KOPT-K1 (cell line): ENCODE results near the gene JADE2.

Experiments used
- H3K27ac ChIP-seq: fragments of 200-600 bp; sonication (generic); 2 replicates; pipeline ENCODE4 v1.5.1; 2016; ENCODE audit warnings: antibody characterized with exemption, mild to moderate bottlenecking, low read depth, low read length; ENCODE audit not compliant: poor library complexity, severe bottlenecking
- H3K36me3 ChIP-seq: fragments of 200-600 bp; sonication (generic); 2 replicates; pipeline ENCODE4 v1.5.1; 2017; ENCODE audit warnings: antibody characterized with exemption, mild to moderate bottlenecking, low read length, moderate library complexity; ENCODE audit not compliant: insufficient read depth
- H3K9me3 ChIP-seq: fragments of 200-600 bp; sonication (generic); 2 replicates; pipeline ENCODE4 v1.5.1; 2017; ENCODE audit warnings: antibody characterized with exemption, low read length, mild to moderate bottlenecking; ENCODE audit not compliant: insufficient read depth, poor library complexity, severe bottlenecking

JADE2 gene

DNA sequence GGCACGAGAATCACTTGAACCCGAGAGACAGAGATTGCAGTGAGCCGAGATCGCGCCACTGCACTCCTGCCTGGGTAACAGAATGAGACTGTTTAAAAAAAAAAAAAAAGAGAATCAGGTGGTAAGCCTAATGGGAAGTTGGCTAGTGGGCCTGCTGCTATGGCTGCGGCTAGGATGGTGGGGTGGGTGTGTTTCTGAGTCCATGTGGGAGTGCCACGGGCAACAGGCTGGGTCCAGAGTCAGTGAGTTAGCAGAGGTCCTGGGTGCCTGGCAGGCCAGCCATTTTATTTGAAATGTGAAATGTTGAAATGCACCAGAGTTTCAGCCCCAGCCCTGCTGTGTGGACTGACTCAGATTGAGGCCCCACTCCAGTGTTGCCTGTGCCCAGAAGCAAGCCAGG is 37.8 kb downstream of the JADE2 start:
- peaks cover 99% of the 10 kb centered on the region for H3K36me3 ChIP-seq
- no peak overlapping the region for H3K27ac ChIP-seq
- H3K9me3 ChIP-seq: no peaks in the 10 kb centered on the region

DNA sequence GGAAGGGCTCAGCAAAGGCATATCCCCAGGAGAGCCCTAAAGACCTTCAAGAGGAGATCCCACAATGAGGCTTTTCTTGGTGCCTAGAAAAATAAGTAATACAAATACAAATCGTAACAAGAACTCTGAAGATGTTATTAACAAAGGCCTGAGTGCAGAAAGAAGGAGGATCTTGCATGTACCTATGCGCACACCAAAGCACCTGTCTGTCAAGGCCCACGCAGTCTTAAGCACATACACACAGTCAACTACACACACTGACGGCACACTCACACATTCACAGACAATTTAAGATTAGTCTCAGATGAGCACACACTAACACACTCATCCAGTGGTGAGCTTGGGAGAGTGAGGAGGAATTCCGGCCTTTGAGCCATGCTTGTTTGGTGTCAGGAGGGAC is 38.5 kb downstream of the JADE2 start:
- H3K9me3 ChIP-seq: no peaks in the 10 kb centered on the region
- peaks cover 100% of the 10 kb centered on the region for H3K36me3 ChIP-seq
- H3K27ac ChIP-seq: no peak overlapping the region

- no peaks in the 10 kb centered on the region for H3K9me3 ChIP-seq
- no peak overlapping the region for H3K27ac ChIP-seq
- peaks cover 100% of the 10 kb centered on the region for H3K36me3 ChIP-seq
Observed at GRCh38 chr5:134564396-134564795, 38.9 kb downstream of the JADE2 start.

GRCh38 chr5:134565791-134566740 is 40.6 kb downstream of the JADE2 start:
- Histone ChIP-seq H3K36me3 (peaks cover 100% of the 10 kb centered on the region), H3K9me3 (no peaks in the 10 kb centered on the region), H3K27ac (no peak overlapping the region)

- H3K9me3 ChIP-seq: no peaks in the 10 kb centered on the region
- peaks cover 100% of the 10 kb centered on the region for H3K36me3 ChIP-seq
- H3K27ac ChIP-seq: no peak overlapping the region
Observed at GRCh38 chr5:134566741-134567221, 41.3 kb downstream of the JADE2 start.

DNA sequence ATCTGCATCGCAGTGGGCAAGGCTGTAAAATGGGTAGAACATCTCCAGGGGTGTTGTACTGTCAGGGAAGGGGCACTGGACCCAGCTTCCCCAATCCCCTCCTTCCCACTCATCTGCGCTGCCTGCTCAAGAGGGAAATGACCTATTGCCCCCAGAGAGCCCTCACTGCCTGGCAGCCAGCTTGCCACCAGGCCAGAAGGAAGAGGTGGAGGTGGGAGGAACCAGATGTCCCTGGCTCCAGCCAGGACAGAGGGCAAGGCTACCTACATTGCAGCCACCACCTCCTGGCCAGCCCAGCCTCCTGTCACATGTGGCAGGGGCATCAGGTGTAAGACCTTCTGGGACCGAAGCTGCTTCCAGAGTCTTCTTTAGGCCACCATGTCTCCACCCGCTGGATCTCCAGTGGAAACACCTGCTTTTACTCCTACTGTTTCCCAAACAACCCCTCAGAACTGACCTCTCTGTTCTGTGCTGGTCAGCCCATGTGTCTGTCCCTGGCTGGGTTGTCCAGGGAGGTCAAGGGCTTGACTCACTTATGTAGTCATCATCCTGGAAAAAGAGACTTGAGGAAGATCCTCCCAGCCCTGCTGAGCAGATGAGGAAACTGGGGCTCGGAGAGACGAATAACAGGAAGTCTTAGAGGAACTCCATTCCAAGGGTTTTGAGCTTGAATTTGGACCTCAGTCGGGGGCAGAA is 42.3 kb downstream of the JADE2 start:
- H3K27ac ChIP-seq: no peak overlapping the region
- no peaks in the 10 kb centered on the region for H3K9me3 ChIP-seq
- peaks cover 100% of the 10 kb centered on the region for H3K36me3 ChIP-seq

- Histone ChIP-seq H3K36me3 (peaks cover 100% of the 10 kb centered on the region), H3K9me3 (no peaks in the 10 kb centered on the region), H3K27ac (no peak overlapping the region)
Observed at GRCh38 chr5:134568337-134568700, 42.8 kb downstream of the JADE2 start.

DNA sequence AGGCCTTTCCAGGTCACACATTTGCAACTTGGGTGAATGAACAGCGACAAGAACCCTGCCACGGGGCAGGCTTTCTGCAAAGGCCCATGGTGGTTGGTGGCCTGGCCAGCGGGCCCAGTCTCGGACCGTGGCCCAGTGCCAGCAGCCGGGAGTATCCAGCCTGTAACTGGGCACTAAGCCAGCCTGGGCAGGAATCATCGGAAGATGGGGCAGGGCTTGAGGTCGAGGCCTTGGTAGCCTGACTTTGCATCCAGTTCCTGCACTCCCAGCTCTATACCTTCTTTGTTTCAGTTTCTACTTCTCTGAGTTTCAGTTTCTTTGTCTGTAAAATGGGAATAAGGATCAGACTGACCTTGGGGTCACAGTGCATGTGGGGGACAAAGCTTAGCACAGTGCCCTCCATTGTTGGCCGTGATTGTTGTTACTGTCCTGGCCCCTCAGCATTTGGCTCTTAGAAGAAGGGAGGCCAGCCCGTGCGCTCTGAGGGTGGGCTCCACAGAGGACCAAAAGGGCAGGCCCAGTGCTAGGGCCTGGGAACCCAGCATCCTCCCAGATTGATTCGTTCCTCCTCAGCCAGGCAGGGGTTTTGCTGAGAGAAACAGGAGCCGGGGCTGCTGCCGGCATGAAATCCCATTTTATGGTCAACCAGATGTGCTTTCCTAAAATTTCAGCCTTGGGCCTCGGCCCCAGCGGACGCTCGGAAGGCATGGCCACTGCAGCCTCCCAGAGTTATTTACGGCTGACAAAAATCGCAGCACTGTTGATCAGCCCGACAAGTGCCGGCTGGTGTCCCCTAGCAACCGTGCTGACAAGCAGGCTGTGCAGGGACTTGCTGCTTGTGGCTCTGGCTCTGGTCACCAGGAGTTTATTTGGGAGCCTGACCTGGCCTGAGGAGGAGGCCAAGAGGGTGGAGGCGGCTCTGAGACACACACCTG is 43.6 kb downstream of the JADE2 start:
- Histone ChIP-seq H3K36me3 (peaks cover 100% of the 10 kb centered on the region), H3K27ac (no peak overlapping the region)

DNA sequence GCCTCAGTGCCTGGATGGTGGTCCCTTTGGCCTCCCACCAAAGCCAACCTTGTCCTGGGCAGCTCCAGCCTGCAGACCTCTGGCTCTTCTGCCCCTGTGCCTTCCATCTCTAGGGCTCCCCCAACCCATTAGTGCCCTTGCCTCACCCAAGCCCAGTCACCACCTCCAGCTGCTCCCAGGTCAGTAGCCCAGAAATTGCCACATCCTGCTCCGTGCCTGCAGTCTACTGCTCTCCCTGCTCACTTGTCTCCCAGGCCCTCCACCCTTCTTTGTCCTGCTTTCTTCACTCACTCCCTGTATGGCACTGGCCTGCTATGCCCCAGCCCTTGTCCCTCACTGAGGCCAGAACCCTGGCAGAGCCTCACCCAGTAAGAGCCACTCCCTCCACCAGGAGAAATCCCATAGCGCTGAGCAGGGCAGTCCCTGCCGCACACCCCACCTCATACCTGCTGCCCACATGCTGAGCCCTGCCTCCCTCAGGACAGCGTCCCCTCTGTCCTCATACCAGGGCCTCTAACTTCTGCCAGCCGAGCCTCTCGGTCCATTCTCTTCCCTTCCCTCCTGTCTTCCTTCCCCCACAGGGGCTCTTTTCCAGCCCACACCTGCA is 44.4 kb downstream of the JADE2 start:
- no peak overlapping the region for H3K27ac ChIP-seq
- no peaks in the 10 kb centered on the region for H3K9me3 ChIP-seq
- peaks cover 100% of the 10 kb centered on the region for H3K36me3 ChIP-seq

More for the DNA sequence above, 43.6 kb downstream of the JADE2 start:
- no peaks in the 10 kb centered on the region for H3K9me3 ChIP-seq

- peaks cover 100% of the 10 kb centered on the region for H3K36me3 ChIP-seq
- H3K27ac ChIP-seq: no peak overlapping the region
- no peaks in the 10 kb centered on the region for H3K9me3 ChIP-seq
Observed at GRCh38 chr5:134570365-134570758, 44.9 kb downstream of the JADE2 start.

GRCh38 chr5:134570886-134571285 is 45.4 kb downstream of the JADE2 start:
- no peaks in the 10 kb centered on the region for H3K9me3 ChIP-seq
- H3K27ac ChIP-seq: no peak overlapping the region
- peaks cover 100% of the 10 kb centered on the region for H3K36me3 ChIP-seq

DNA sequence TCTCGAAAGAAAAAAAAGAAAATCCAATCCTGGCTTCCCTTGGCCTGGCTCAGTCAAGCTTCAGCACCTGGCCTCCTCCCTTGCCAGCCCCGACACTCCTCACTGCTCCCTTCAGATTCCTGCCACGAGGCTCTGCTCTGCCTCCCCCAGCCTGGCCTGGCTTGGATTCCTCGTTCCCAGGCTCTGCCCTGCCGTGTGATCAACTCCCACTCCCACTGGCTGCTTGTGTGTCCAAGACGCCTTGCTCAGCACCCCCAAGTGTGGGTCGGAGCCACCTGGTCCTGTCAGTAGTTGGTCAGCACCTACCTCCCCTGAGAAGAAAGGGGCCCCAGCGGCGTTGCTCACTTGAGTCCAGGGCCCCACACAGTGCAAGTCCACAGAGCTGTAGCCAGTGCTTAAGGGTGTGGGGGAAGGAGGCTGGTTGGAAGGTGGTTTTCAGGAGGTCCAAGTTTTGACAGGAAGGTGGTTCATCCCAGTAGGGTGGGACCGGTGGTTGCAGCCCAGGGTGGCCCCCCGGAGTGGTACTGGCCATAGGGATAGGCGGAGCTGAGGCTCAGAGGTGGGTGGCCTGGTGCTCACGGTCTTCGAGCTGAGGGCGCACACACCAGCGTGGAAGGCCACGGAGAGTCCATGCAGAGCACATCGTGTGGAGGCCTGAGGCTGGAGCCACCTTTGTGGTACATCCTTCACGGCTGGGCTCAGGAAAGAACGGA is 46.4 kb downstream of the JADE2 start:
- Histone ChIP-seq H3K36me3 (peaks cover 100% of the 10 kb centered on the region), H3K9me3 (no peaks in the 10 kb centered on the region), H3K27ac (no peak overlapping the region)

DNA sequence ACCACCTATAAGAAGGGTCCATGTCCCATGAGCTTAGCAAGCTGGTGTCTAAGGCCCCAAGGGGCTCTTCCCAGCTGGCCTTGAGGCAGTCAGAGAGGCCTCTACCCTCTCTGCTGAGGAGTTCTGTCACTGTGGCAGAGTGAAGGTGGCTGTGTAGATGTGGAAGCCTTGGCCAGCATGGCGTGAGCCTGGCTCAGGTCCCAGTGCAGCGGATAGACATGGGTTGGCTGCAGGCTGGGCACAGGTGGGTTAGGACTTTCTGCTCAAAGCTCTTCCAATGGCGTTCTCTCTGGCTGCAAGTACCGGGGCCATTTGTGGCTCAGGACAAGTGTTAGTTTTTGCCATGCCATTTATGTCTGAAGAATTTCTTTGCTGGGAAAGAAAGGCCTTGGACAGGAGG is 47.3 kb downstream of the JADE2 start:
- H3K27ac ChIP-seq: no peak overlapping the region
- H3K9me3 ChIP-seq: no peaks in the 10 kb centered on the region
- H3K36me3 ChIP-seq: peaks cover 100% of the 10 kb centered on the region

GRCh38 chr5:134574521-134574920 is 49.1 kb downstream of the JADE2 start:
- Histone ChIP-seq H3K36me3 (peaks cover 100% of the 10 kb centered on the region), H3K9me3 (no peaks in the 10 kb centered on the region), H3K27ac (no peak overlapping the region)
